GM12891 (cell line): ENCODE results near the gene IL1F10.

Experiments
- POLR2A ChIP-seq: IDR thresholded peaks from 2 replicates; pipeline ENCODE4 v1.6.1; 2011; ENCODE audit warnings: low read depth, low read length, control low read depth
- POLR2AphosphoS5 ChIP-seq: IDR thresholded peaks from 2 replicates; pipeline ENCODE4 v1.6.1; 2011; ENCODE audit warnings: low read depth, low read length, control low read depth

- TF ChIP-seq POLR2AphosphoS5, result no peak
- TF ChIP-seq POLR2A, result no peak
These were observed 45.1 kb downstream of the IL1F10 start for GRCh38 chr2:113112871-113113270.
